PFSK-1 (cell line): ENCODE results near the gene TMEM181.
A peak's percentile ranks its signal among the peaks of the same experiment; 100 is the strongest.

ENCODE experiments used
- FOXP2 ChIP-seq: optimal IDR thresholded peaks from 2 replicates; pipeline ENCODE3; 2011; ENCODE audit warnings: borderline replicate concordance, control low read depth, inconsistent platforms; ENCODE audit not compliant: insufficient read depth; ENCODE audit errors: extremely low read length, extremely low read depth
- POLR2AphosphoS5 ChIP-seq: IDR thresholded peaks from 2 replicates; pipeline ENCODE4 v1.6.1; 2012; ENCODE audit warnings: low read depth, mild to moderate bottlenecking, control low read depth, low read length, moderate library complexity
- SIN3A ChIP-seq: IDR thresholded peaks from 2 replicates; pipeline ENCODE4 v1.6.1; 2012; ENCODE audit warnings: mild to moderate bottlenecking, low read length, moderate library complexity, borderline replicate concordance; ENCODE audit not compliant: insufficient read depth
- TAF1 ChIP-seq: IDR thresholded peaks from 2 replicates; pipeline ENCODE4 v1.6.1; 2012; ENCODE audit warnings: low read length, control low read depth, borderline replicate concordance; ENCODE audit not compliant: insufficient read depth
- TF ChIP-seq, protein P1 (sequence below), 2 experiments: IDR thresholded peaks; 2 replicates each; pipeline versions ENCODE4 v1.6.1 to v1.8.0; 2011 to 2012; ENCODE audit warnings: low read depth in 2 of 2, low read length in 2 of 2, control low read depth in 1 of 2, inconsistent platforms in 1 of 2, mild to moderate bottlenecking in 1 of 2, moderate library complexity in 1 of 2; ENCODE audit not compliant: insufficient read depth in 1 of 2

The TMEM181 gene

DNA sequence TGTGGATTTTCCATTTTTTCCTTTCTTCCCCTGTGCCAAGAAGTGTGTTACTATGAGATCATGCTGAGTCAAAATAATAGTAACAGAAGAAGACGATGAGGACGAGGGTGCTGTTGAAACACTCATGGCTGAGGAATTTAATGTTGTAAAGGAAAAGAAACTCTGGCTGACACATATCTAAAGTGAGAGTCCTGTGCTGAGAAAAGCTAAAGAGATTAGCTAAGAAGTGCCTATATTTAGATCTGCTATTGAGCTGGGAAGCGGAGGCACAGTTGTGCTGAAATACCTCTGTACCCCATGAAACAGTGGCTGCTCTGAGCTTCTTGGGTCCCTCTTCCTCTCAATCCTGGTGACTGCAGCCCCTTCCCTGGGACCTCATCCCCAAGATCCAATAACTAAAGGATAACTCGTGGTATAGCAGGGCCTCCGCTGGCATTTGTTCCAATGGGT lies 88.8 kb downstream of the TMEM181 start:
- TF ChIP-seq SIN3A = no peak
- TF ChIP-seq POLR2AphosphoS5 = no peak
- no peak for TF ChIP-seq TAF1
- TF ChIP-seq, protein P1, sequence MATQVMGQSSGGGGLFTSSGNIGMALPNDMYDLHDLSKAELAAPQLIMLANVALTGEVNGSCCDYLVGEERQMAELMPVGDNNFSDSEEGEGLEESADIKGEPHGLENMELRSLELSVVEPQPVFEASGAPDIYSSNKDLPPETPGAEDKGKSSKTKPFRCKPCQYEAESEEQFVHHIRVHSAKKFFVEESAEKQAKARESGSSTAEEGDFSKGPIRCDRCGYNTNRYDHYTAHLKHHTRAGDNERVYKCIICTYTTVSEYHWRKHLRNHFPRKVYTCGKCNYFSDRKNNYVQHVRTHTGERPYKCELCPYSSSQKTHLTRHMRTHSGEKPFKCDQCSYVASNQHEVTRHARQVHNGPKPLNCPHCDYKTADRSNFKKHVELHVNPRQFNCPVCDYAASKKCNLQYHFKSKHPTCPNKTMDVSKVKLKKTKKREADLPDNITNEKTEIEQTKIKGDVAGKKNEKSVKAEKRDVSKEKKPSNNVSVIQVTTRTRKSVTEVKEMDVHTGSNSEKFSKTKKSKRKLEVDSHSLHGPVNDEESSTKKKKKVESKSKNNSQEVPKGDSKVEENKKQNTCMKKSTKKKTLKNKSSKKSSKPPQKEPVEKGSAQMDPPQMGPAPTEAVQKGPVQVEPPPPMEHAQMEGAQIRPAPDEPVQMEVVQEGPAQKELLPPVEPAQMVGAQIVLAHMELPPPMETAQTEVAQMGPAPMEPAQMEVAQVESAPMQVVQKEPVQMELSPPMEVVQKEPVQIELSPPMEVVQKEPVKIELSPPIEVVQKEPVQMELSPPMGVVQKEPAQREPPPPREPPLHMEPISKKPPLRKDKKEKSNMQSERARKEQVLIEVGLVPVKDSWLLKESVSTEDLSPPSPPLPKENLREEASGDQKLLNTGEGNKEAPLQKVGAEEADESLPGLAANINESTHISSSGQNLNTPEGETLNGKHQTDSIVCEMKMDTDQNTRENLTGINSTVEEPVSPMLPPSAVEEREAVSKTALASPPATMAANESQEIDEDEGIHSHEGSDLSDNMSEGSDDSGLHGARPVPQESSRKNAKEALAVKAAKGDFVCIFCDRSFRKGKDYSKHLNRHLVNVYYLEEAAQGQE (IDR thresholded peaks at IDR 0.05; ENCODE audit: insufficient read depth in 1 of 2, low read depth in 2 of 2, low read length in 2 of 2) = no peak
- no peak for TF ChIP-seq FOXP2

DNA sequence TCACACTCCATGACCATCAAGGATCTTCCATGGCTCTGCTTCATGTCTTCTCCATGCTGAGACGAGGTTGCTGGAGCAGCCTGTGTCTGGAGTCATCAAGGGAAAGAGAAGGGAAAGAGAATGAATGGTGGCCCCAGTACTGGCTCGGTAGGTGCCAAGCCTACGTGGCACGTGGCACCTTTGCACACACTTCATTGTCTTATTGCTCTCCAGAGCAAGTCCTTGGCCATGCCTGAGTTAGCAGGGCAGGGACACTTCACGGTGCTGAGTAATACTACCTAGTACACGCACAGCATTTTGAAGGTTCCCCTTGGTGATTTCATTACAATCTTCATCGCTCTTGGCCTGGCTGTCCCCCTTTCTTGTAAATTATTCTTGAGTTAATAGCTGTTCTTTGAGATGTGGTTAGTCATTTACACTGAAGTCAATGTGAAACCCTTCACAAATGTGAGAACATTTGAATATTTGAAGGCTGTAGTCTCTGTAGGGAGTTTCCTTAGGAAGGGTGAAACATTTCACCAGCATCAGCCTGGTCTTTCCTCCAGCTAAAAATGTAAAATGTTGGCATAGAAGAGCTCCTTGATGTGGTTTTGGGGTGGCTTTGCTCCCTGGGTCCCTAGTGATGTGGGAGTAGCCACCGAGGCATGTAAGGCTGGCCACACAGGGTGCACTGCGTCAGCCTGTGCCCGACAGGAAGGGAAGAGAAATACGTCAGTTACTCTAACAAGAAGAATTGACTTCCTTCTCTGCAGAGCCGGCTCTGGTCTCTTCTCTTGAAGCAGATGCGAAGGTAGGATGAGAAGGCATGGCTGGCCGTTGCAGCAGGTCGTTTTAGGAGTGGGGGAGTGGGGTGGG lies 89.6 kb downstream of the TMEM181 start, which contains the start of gene SYTL3:
Gene SYTL3 (plus strand): TSS at position 766 of the 855 bp plus-strand sequence. CDS start 13,215 bp downstream, outside the sequence.
- TF ChIP-seq POLR2AphosphoS5 = no peak
- TF ChIP-seq TAF1 = 0 out of 2 replicates have a peak, but pooled peaks have one; percentile 14

DNA sequence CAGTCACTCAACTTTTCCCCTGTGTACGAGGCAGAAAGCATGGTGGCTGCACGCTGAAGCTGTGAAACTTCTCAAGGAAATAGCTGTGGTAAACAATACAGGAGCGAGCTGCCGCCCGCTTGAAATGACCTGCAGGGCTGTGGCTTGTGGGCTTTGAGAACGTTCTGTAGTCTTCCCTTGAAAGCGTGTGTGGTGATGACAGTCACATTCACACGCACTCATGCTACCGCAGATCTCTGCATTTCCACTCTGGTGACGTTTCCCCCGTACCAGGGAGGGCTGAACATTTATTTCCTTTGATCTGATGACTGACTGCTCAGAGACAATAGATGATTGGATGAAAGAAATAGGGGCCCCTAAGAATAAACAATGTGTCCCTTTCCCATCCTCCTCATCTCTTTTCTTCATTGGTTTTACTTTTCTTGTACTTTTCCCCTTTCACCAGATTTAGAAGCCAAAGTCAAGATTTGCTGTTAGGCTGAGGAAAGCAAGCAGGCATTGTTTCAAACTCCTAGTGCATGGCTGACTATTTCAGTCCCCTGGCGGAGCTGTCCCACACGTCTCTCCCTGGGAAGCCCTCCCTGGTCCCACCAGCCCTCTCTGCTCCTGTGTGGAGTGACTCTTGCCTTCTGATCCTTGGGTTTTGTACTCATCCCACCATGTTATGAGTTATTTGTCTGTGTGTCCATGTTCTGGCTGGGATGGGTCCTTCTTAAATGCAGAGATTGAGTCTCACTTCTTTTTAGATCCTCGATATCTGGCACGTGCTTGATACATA lies 93.9 kb downstream of the TMEM181 start:
- TF ChIP-seq SIN3A = no peak

DNA sequence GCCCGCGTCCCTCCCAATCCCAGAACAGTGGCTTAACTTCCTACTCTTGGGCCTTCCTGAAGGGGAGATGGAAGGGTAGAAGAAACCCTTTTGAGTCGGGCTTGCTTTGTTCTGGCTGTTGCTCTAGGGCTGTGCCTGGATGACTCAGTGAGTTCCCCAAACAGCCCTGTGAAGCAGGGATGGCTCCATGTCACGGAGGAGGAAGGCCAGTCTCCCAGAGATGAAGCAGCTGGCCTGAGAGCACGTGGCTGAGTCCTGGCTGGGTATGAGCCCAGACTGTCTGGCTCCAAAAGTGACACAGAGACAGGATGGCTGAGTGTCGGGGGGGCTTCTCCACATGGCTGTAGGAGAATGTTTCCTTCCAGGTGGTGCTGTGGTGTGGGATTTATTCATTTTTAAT lies 94.6 kb downstream of the TMEM181 start:
- TF ChIP-seq, protein P1 (IDR thresholded peaks at IDR 0.05; ENCODE audit: insufficient read depth in 1 of 2, low read depth in 2 of 2, low read length in 2 of 2) = no peak
- TF ChIP-seq SIN3A (no peak), FOXP2 (peak; percentile 43), TAF1 (peak; percentile 34; the same call in 1 of the 2 replicates)

DNA sequence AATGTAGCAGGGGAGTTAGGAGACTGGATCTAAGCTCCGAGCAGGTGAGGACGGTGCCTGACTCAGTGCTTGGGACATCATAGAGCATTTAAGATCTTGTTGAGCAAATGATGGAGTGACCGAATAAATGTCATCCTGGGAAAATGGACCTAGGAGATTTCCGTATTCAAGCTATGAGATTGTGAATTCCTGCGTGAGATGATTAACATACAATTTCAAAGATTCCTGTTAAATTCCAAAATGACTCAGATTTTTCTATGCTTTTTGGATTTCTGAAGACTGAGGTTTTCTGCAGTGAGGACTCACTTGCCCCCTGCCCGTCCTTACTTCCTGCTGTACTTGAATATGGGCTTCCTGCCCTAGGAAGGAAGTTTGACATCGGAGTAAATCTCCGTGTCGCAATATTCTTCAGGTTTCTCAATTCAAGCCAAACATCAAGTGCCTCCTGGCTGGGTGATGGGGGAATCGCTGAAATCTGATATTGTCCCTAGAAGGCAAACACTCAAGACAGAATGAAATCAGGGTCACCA lies 95.1 kb downstream of the TMEM181 start:
- TF ChIP-seq TAF1 (peak; percentile 4; the same call in 1 of the 2 replicates), POLR2AphosphoS5 (no peak)

DNA sequence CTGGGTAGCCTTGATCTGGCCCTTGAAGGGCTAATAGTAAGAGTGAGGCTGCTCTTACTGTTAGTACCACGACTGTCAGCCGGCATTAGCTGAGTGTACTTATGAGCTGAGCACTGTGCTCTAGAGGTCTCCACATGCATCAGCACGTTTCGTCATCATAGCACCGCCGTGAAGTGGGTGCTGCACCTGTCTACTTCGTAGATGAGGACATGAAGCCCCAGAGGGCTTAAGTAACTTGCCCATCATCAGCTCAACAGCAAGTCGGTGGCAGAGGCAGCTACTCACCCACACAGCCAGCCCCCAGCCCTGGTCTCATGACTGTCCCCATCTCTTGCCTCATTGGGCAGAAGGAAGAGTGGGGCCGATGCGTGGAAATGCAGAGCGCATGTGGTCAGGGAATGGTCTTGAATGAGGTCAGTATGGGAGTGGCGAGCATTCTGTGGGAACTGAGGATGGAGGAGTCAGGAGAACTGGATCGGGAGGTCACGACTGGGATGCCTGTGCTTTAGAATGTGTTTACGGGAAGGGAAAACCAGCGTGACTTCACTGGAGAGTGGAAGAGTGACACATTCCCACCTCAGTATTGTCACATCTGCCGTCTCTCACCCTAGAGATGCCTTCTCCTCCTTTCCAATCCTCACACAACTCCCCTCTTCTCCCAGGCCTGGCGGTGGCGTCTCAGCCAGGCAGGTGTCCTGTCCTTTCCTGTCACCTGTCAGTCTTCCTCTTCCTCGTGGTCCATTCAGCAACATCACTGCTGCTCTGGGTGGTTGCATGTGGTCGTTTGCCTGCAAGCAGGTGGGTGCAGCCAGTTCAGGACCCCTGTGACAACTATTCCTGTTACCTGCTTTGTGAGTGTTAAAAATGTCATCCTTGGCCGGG lies 95.9 kb downstream of the TMEM181 start:
- TF ChIP-seq, protein P1 (IDR thresholded peaks at IDR 0.05; ENCODE audit: insufficient read depth in 1 of 2, low read depth in 2 of 2, low read length in 2 of 2) = no peak
- TF ChIP-seq FOXP2 (peak; percentile 29), POLR2AphosphoS5 (no peak)
